Thoracic aorta (tissue), 2 donors: ENCODE measurements around the gene OSBPL1A. TPM values are rescaled to one million over a fixed set of nuclear protein-coding genes. Genes with fewer than 3 reads are reported as not detected.

ENCODE experiments used
- ATAC-seq: fragments of 150-250 bp; one replicate; pipeline ENCODE4 v1.8.0; 2017; ENCODE audit warnings: low read depth; ENCODE audit not compliant: insufficient number of reproducible peaks, low FRiP score
- DNase-seq: peaks from one replicate; pipeline ENCODE4 v3.0.0-alpha.2; 2020; ENCODE audit warnings: low spot score
- H3K27ac ChIP-seq, 2 donors: fragments of 200-600 bp; sonication (generic); 1 replicate in 1 of 2; 2 replicates in 1 of 2; pipeline ENCODE4 v1.5.1; 2016; ENCODE audit warnings: mild to moderate bottlenecking in 2 of 2, moderate library complexity in 2 of 2
- H3K27me3 ChIP-seq: fragments of 200-600 bp; sonication (generic); replicated peaks from 2 replicates; pipeline ENCODE4 v1.6.0; 2016; ENCODE audit warnings: mild to moderate bottlenecking; ENCODE audit not compliant: insufficient read depth
- H3K36me3 ChIP-seq: fragments of 200-600 bp; sonication (generic); one replicate; pipeline ENCODE4 v1.5.1; 2016
- H3K4me1 ChIP-seq, 2 donors: fragments of 200-600 bp; sonication (generic); 1 replicate in 1 of 2; 2 replicates in 1 of 2; pipeline versions ENCODE4 v1.5.1 to v1.6.0; 2016; ENCODE audit warnings: low read depth in 2 of 2, mild to moderate bottlenecking in 1 of 2; ENCODE audit not compliant: control insufficient read depth in 1 of 2
- H3K4me3 ChIP-seq: fragments of 200-600 bp; sonication (generic); 2 replicates; pipeline ENCODE4 v1.5.1; 2016; ENCODE audit warnings: mild to moderate bottlenecking
- H3K9me3 ChIP-seq: fragments of 200-600 bp; sonication (generic); 2 replicates; pipeline ENCODE4 v1.5.1; 2016
- total RNA-seq, 2 donors: library from RNA; depleted of rRNA; stranded (reverse); fragments of >200 nt; gene quantifications; one replicate each; pipeline versions ENCODE4 v1.1.0 to v1.2.3, GENCODE V29; 2016
- TF ChIP-seq, protein P1 (sequence below): fragments of 200-600 bp; sonication (generic); IDR thresholded peaks from one replicate; pipeline ENCODE4 v1.5.1; 2019; ENCODE audit warnings: antibody characterized with exemption

OSBPL1A gene
- total RNA-seq, 2 donors from 2014 or later = 35.1 to 53.7 TPM

DNA sequence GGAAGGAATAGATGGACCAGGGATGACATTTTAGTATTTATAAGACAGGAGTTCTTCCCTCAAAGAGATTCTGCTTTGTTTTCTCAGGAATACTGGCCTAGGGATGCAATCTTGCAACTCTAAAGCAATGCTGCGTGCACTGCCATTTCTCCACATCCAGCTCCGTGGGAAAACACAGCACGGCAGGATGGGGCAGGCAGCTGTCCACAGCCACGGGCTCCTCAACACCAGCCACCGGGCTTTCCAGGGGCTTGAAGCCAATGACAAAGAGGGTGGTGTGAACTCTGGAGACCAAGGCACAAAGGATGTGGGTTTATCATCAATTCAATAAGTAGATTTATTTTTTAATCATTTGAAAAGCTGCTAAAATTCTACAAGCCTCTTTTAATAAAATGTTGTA lies 209.5 kb downstream of the OSBPL1A start:
- H3K36me3 ChIP-seq = no peaks in the 10 kb centered on the region
- no peak for DNase-seq
- no peaks in the 10 kb centered on the region for H3K4me1 ChIP-seq
- H3K9me3 ChIP-seq = no peaks in the 10 kb centered on the region
- no peak for ATAC-seq
- H3K27me3 ChIP-seq = no peaks in the 10 kb centered on the region
- H3K27ac ChIP-seq = no peak overlapping the region
- TF ChIP-seq, protein P1, sequence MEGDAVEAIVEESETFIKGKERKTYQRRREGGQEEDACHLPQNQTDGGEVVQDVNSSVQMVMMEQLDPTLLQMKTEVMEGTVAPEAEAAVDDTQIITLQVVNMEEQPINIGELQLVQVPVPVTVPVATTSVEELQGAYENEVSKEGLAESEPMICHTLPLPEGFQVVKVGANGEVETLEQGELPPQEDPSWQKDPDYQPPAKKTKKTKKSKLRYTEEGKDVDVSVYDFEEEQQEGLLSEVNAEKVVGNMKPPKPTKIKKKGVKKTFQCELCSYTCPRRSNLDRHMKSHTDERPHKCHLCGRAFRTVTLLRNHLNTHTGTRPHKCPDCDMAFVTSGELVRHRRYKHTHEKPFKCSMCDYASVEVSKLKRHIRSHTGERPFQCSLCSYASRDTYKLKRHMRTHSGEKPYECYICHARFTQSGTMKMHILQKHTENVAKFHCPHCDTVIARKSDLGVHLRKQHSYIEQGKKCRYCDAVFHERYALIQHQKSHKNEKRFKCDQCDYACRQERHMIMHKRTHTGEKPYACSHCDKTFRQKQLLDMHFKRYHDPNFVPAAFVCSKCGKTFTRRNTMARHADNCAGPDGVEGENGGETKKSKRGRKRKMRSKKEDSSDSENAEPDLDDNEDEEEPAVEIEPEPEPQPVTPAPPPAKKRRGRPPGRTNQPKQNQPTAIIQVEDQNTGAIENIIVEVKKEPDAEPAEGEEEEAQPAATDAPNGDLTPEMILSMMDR = no peak
- H3K4me3 ChIP-seq = no peak overlapping the region

DNA sequence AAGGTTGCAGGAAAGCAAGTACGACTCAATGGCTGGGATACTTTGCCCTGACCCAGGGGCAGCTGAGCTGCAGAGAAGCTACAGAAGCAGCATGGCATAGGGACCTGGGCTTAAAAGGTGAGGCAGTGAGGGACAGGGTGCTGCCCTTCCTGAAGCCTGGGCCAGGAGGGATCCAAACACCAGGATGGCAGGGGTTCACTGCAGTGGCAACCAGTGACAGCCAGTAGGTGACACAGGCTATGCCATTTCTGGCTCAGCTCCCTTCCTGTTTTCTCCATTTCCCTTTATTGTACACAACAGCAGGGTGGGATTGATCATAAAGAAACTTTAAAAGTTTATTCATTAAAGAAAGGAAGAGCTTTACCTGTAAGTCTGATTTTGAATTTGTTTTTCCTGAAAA lies 209.9 kb downstream of the OSBPL1A start:
- H3K4me3 ChIP-seq = no peak overlapping the region
- H3K4me1 ChIP-seq = no peaks in the 10 kb centered on the region
- H3K36me3 ChIP-seq = no peaks in the 10 kb centered on the region
- H3K27me3 ChIP-seq = no peaks in the 10 kb centered on the region
- DNase-seq (no peak), ATAC-seq (no peak)
- no peaks in the 10 kb centered on the region for H3K9me3 ChIP-seq
- TF ChIP-seq, protein P1 = no peak
- H3K27ac ChIP-seq = no peak overlapping the region

DNA sequence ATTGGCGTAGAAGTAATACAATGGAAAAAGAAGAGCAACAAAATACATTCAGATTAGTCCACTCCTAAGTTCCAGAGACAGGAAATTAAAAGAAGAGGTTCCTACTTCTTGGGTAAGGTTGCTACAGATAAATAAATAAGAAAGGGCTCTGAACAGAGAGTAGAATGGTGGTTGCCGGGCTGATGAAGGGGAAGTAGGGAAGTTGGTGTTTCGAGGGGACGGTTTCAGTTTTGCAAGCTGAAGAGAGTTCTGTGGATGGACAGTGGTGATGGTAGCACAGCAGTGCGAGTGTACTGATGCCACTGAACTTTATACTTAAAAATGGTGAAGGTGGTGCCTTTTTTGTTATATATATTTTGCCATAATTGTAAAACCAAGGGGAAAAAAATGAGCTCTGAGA lies 210.6 kb downstream of the OSBPL1A start:
- DNase-seq (no peak), ATAC-seq (no peak)
- Histone ChIP-seq H3K27ac (no peak overlapping the region), H3K4me3 (no peak overlapping the region), H3K36me3 (no peaks in the 10 kb centered on the region), H3K4me1 (no peaks in the 10 kb centered on the region), H3K9me3 (no peaks in the 10 kb centered on the region), H3K27me3 (no peaks in the 10 kb centered on the region)
- TF ChIP-seq, protein P1 = no peak

DNA sequence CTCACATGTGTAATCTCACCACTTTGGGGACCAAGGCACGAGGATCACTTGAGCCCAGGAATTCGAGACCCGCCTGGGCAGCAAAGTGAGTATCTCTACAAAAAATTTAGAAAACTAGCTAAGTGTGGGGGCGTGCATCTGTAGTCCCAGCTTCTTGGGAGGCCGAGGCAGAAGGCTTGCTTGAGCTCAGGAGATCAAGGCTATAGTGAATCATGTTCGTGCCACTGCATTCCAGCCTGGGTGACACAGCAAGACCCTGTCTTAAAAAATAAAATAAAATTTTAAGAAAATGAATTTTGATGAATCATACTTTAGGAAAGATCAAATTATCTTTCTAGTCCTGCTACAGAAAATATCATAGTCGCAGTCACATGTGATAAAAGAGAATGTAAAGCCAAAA lies 211.8 kb downstream of the OSBPL1A start:
- no peak overlapping the region for H3K27ac ChIP-seq
- no peak for ATAC-seq

DNA sequence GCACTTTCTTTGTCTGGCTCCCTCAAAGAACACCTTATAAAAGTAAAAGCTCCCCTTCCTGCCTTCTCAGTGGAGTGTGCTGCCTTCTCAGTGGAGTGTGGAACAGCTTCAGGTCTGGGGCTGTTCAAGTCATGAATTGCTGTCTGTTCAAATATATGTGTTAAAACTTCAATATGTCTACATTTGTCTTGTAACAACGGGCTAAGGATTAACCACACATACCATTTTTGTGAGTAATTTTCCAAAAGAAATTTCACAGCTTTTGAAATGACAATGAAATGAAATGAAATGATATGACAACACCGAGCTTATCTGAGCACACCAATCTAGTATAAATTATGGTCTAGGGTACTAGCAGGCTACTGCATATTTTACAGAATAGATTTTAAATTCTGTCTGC lies 215.8 kb downstream of the OSBPL1A start:
- DNase-seq (no peak), ATAC-seq (no peak)
- H3K27me3 ChIP-seq = no peaks in the 10 kb centered on the region
- H3K4me1 ChIP-seq = no peaks in the 10 kb centered on the region
- no peaks in the 10 kb centered on the region for H3K9me3 ChIP-seq
- H3K4me3 ChIP-seq = no peak overlapping the region
- TF ChIP-seq, protein P1 = no peak
- no peak overlapping the region for H3K27ac ChIP-seq
- H3K36me3 ChIP-seq = no peaks in the 10 kb centered on the region

More for the DNA sequence above, 211.8 kb downstream of the OSBPL1A start:
- no peaks in the 10 kb centered on the region for H3K9me3 ChIP-seq
- H3K27me3 ChIP-seq = no peaks in the 10 kb centered on the region
- H3K4me1 ChIP-seq = no peaks in the 10 kb centered on the region
- DNase-seq = no peak
- H3K4me3 ChIP-seq = no peak overlapping the region
- TF ChIP-seq, protein P1 = no peak
- H3K36me3 ChIP-seq = no peaks in the 10 kb centered on the region
